WERI-Rb-1 (cell line): ENCODE data around the gene PRDM12.

ENCODE experiments used
- DNase-seq: peaks from one replicate; pipeline ENCODE4 v3.0.0-alpha.2; 2020
- H3K27ac ChIP-seq: fragments of 250-450 bp; sonication (Bioruptor Pico); 2 replicates; pipeline ENCODE4 v1.5.1; 2020; ENCODE audit warnings: mild to moderate bottlenecking, moderate library complexity
- H3K27me3 ChIP-seq: fragments of 250-450 bp; sonication (Bioruptor Pico); 2 replicates; pipeline ENCODE4 v1.5.1; 2021; ENCODE audit warnings: mild to moderate bottlenecking, low read depth, moderate library complexity; ENCODE audit not compliant: insufficient read depth, severe bottlenecking
- H3K36me3 ChIP-seq: fragments of 250-450 bp; sonication (Bioruptor Pico); 2 replicates; pipeline ENCODE4 v1.5.1; 2020; ENCODE audit warnings: mild to moderate bottlenecking, moderate library complexity
- H3K4me3 ChIP-seq: 2 replicates; pipeline ENCODE4 v1.5.1; 2011; ENCODE audit warnings: low read depth, mild to moderate bottlenecking, control low read depth, low read length
- H3K9me3 ChIP-seq: fragments of 250-450 bp; sonication (Bioruptor Pico); 2 replicates; pipeline ENCODE4 v1.5.1; 2021; ENCODE audit warnings: mild to moderate bottlenecking, moderate library complexity; ENCODE audit not compliant: severe bottlenecking
- TF ChIP-seq, protein P1 (sequence below): IDR thresholded peaks from 2 replicates; pipeline ENCODE4 v1.5.1; 2011; ENCODE audit warnings: low read depth, mild to moderate bottlenecking, control low read depth, inconsistent platforms, low read length

The PRDM12 gene

DNA sequence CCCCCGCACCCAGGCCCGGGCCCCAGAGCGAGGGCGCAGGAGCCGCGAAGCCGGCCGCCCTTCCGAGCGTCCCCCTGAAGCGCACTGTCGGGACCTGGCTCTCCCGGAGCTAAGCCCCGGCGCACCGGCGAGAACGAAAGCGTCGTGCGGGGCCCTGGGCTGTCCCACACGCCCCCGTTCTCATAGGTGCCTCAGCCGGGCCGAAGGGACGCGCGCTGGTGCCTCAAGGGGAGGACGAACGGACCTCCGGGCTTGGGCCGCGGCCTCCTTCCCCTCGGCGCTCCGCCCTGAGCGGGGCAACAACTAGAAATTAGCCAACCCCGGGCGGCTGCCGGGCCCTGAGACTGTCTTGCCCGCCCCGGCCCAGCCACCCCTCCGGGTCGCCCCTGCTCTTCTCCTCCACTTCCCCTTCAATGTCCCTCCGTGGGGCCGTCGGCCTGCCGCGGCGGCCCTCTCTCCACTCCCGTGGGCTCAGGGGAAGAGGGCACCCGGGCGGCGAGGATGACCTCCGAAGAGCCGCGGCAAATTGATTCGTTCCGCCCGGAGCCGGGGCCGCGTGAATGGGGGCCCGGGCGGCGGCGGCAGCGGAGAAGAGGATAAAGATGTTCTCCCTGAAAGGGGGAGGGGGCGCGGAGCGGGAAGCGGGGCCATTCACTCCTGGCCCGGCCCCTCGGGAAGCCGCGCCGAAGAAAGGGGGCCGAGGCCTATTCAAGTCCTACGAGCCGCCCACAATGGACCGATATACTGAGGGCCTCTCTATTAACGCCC is 3.5 kb upstream of the PRDM12 start:
- Histone ChIP-seq H3K9me3 (no peaks in the 10 kb centered on the region), H3K27me3 (peaks cover 95% of the 10 kb centered on the region), H3K36me3 (no peaks in the 10 kb centered on the region), H3K4me3 (peak overlapping the region; percentile 35), H3K27ac (no peak overlapping the region)
- peak; percentile 33 for DNase-seq
- TF ChIP-seq, protein P1, sequence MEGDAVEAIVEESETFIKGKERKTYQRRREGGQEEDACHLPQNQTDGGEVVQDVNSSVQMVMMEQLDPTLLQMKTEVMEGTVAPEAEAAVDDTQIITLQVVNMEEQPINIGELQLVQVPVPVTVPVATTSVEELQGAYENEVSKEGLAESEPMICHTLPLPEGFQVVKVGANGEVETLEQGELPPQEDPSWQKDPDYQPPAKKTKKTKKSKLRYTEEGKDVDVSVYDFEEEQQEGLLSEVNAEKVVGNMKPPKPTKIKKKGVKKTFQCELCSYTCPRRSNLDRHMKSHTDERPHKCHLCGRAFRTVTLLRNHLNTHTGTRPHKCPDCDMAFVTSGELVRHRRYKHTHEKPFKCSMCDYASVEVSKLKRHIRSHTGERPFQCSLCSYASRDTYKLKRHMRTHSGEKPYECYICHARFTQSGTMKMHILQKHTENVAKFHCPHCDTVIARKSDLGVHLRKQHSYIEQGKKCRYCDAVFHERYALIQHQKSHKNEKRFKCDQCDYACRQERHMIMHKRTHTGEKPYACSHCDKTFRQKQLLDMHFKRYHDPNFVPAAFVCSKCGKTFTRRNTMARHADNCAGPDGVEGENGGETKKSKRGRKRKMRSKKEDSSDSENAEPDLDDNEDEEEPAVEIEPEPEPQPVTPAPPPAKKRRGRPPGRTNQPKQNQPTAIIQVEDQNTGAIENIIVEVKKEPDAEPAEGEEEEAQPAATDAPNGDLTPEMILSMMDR, result no peak

GRCh38 chr9:130661451-130662098 is 2.8 kb upstream of the PRDM12 start:
- Histone ChIP-seq H3K27me3 (peaks cover 99% of the 10 kb centered on the region), H3K36me3 (no peaks in the 10 kb centered on the region), H3K9me3 (no peaks in the 10 kb centered on the region), H3K4me3 (peak overlapping the region; percentile 35; the same call in 1 of the 2 replicates), H3K27ac (no peak overlapping the region)
- TF ChIP-seq, protein P1, result no peak
- no peak for DNase-seq

GRCh38 chr9:130662099-130662969 is 2.1 kb upstream of the PRDM12 start:
- H3K9me3 ChIP-seq, result no peaks in the 10 kb centered on the region
- H3K27ac ChIP-seq, result no peak overlapping the region
- no peaks in the 10 kb centered on the region for H3K36me3 ChIP-seq
- peaks cover 99% of the 10 kb centered on the region for H3K27me3 ChIP-seq
- DNase-seq, result peak; percentile 35
- TF ChIP-seq, protein P1, result peak; percentile 65
- H3K4me3 ChIP-seq, result no peak overlapping the region

DNA sequence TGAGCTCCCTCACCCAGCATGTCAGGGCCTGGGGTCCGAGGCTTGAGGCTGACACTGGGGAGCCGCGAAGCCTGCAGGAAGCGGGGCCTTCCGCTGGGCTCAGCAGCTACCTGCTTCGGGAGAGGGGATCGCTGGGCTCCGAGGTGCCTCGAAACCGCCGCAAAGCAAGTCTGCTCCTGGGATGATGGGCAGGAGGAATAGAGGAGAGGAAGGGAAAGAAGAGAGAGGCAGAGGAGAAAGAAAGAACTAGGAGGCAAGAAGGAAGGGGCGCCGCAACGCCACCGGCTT is 1.5 kb upstream of the PRDM12 start:
- no peaks in the 10 kb centered on the region for H3K36me3 ChIP-seq
- no peak overlapping the region for H3K27ac ChIP-seq
- DNase-seq, result no peak
- H3K9me3 ChIP-seq, result no peaks in the 10 kb centered on the region
- H3K27me3 ChIP-seq, result peaks cover 97% of the 10 kb centered on the region
- H3K4me3 ChIP-seq, result no peak overlapping the region; the same call in 1 of the 2 replicates
- TF ChIP-seq, protein P1, result no peak

DNA sequence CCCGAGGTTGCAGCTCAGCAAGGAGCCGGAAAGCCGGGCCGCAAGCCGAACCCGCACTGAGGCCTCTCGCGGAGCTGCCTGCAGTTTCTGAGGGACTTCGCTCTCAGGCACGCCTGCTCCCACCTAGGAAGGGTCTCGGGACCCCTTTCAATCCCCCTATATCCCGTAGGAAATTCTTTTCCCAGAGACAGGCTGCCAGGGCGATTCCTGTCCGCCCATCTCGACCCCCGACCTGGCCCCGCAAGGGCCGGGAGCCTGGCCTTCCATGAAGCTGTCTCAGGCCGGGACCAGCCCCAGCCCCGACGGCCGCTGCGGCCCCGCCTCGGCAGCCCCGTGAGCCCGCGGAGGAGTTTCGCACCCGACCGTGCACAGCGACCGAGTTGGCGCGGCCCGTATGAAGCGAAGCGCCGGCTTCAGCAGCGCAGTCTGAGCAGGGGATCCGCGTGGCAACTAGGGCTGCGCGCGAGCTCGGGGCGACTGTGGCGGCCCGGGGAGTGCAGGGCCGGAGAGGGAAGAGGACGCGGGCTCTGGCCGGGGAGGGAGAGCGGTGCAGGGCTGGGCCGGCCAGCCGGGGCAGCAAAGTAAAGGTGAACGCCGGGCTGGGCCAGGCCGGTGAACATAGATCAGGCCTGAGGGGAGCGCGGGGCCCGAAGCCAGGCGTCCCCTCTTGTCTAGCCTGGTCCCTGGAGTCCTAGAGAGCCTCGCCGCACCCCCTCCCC is 977 bp upstream of the PRDM12 start:
- H3K27ac ChIP-seq, result no peak overlapping the region
- H3K27me3 ChIP-seq, result peaks cover 97% of the 10 kb centered on the region
- TF ChIP-seq, protein P1, result no peak
- H3K4me3 ChIP-seq, result peak overlapping the region; percentile 8; the same call in 1 of the 2 replicates
- H3K9me3 ChIP-seq, result no peaks in the 10 kb centered on the region
- peak; percentile 52 for DNase-seq
- H3K36me3 ChIP-seq, result no peaks in the 10 kb centered on the region
